ENCODE results near the gene RAB11FIP4. TPM values are rescaled to one million over a fixed set of nuclear protein-coding genes. Genes with fewer than 3 reads are reported as not detected.
"Not testable (repeated sequence)": the region's sequence is repeated elsewhere in the genome, so short reads cannot be mapped to it uniquely, and the experiment has no call there.

Gene RAB11FIP4
- total RNA-seq, 1 donor from 2014 or later = 54.4 TPM

- no peak for DNase-seq
These were observed 42.6 kb downstream of the RAB11FIP4 start for GRCh38 chr17:31433811-31434726.

DNA sequence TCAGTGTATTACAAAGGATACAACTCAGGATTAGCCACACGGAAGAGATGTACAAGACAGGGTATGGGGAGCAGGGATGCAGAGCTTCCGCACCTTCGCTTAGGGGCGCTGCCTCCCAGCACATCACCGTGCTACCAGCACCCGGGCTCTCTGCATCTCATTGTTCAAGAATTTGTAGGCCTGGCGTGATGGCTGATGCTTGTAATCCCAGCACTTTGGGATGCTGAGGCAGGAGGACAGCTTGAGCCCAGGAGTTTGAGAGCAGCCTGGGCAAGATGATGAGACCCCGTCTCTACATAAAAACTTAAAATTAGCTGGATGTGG, 43.2 kb downstream of the RAB11FIP4 start:
- DNase-seq = no peak

- DNase-seq = no peak
These were observed 44.1 kb downstream of the RAB11FIP4 start for GRCh38 chr17:31435581-31435980.

- DNase-seq = no peak
These were observed 46.4 kb downstream of the RAB11FIP4 start for GRCh38 chr17:31437720-31438400.

DNA sequence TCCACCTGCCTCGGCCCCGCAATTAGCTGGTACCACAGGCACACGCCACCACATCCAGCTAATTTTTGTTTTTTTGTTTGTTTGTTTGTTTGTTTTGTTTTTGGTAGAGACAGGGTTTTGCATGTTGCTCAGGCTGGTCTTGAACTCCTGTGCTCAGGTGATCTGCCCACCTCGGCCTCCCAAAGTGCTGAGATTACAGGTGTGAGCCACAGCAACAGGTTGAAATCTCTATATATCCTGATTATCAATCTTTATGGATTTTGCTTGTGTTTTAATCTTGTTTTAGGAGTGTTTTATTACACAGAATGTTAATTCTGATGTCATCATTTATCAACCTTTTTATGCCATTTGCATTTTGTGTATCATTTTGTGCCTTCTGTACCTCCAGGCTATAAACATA, 48.2 kb downstream of the RAB11FIP4 start:
- DNase-seq = no peak

DNA sequence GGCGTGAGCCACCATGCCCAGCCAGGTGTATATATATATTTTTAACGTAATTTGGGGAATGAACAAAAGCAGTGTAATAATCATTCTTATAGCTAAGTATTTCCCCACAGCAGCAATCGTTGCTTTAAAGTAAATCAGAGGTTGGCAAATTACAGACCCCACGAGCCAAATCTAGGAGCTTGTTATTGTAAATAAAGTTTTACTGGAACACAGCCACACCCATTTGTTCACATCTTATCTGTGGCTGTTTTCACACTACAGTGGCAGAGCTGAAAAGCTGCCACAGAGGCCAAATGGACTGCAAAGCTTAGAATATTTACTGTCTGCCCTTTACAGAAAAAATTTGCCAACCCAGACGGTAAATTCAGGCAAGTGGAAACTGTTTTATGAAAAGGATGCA, 50.8 kb downstream of the RAB11FIP4 start:
- no peak for DNase-seq

GRCh38 chr17:31442856-31443255, 51.4 kb downstream of the RAB11FIP4 start:
- DNase-seq = not testable (repeated sequence)

DNA sequence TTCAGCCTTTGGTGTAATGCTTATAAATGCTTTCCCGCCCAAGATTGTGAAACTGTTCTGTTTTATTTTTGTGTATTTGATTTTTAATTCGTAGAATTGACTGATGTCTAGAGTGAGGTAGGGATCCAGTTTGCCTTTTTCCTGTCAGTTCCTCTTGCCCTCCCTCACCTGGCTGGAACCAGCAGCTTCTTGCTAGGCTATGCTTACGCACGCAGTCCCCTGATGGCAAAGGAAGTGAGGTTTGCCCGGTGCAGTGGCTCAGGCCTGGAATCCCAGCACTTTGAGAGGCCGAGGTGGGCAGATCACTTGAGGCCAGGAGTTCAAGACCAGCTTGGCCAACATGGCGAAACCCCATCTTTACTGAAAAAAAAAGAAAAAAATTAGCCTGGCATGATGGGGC, 51.9 kb downstream of the RAB11FIP4 start:
- no peak for DNase-seq

DNA sequence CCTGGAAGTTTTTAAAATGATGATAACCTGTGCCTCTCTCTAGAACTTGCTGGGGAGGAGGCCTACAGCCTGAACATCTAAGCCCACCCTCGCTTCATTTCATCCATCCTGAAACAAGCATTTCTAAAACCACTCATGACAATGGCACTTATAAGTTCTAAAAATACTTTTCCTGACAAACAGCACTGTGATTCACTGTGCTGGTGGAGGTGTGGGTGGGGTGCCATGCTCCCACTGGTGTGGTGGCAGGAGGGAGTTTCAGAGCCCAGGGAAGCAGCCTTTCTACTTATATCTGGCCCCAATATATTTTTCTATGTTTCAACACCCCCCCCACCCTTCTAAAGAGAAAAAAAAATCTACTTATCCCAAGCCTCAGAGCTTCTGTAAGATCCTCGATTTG, 52.6 kb downstream of the RAB11FIP4 start:
- peak; percentile 44 for DNase-seq

DNA sequence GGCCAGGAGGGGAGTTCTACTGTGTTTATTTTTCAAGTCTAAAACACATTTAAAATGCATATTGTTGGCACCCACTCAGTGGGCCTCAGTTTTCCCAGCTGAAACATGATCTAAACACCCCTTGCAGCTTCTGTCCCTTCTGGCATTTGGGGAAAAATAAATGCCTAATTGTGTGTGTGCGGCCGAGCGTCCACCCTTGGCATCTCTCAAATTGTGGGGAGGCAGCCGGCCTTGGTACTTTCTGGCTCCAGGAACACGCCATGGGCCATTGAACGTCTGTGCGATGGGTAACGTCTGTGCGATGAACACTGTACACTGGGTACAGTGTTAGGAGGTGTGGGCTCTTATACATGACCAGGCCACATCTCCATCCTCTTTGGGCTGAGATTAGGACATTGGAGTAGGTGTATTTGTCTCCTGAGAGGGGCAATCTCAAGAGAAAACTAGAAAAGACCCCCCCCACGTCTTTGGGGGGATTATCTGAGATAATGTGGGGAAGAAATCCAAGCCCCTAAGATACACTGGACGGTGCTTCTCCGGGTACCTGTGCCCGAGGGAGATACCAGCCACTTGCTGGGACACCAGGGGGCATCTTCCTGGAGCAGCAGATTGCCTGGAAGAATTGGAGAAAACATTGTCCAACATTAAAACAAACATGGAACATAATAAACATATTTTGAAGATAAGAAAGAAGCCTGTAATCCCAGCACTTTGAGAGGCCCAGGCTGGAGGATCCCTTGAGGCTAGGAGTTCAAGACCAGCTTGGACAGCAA, 54.9 kb downstream of the RAB11FIP4 start:
- no peak for DNase-seq

DNA sequence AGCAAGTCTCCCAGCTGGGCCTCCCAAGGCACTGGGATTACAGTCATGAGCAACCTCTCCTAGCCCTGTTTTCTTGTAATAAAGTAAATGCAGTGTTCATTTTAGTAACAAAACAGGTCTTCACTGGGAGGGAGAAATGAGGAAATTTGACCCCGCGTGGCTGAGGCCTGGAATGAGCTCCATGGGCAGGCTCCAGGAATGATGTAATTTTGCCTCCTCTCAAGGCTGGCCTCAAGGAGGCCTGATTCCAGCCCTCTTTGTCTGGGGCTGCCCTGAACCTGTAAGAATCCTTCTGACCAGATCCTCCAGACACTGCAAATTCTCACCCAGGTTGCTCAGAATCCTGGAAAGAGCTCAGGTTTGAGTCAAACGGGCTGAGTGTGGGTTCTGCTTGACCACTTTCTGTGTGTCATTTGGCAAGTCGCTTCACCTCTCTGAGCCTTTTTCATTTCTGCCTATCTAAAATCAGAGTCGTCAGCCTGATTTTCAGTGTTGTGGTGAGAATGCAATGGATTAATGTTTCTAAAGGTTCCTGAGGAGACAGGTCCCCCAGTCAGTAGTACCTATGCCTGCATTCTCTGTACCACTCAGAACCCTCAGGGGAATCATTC, 57.1 kb downstream of the RAB11FIP4 start:
- no peak for DNase-seq

DNA sequence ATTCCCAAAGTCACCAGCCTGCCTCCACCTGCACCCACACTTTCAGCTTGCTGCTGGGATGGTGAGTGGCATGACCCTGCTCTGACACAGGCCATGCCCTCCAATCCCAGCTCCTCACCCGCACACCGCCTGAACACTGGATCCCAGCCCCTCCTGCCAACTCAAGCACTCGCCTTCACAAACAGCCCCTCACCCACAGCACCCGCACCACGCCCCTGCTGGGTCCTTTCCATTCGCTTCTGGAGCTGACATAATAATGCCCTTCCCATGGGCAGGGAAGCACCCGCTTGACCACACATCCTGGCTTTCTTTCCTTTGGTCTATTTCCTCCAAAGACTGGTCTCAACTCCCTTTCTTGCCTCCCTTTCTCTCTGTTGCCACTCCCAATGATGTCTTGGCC, 57.6 kb downstream of the RAB11FIP4 start:
- no peak for DNase-seq

DNA sequence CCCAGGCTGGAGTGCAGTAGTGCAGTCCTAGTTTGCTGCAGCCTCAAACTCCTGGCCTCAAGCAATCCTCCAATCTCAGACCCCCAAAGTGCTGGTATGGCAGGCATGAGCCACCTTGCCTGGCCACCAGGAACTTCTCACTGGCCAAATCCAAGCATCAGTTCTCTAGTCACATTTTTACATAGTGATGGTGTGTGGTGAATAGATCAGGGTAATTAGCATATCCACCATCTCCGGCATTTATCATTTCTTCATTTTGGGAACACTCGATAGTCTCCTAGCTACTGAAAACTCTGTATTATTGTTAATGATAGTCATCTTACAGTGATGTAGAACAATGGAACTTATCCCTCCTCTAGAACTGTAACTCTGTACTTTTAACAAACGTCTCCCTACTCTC, 58.3 kb downstream of the RAB11FIP4 start:
- DNase-seq = no peak

- no peak for DNase-seq
These were observed 60.6 kb downstream of the RAB11FIP4 start for GRCh38 chr17:31452101-31452500.

DNA sequence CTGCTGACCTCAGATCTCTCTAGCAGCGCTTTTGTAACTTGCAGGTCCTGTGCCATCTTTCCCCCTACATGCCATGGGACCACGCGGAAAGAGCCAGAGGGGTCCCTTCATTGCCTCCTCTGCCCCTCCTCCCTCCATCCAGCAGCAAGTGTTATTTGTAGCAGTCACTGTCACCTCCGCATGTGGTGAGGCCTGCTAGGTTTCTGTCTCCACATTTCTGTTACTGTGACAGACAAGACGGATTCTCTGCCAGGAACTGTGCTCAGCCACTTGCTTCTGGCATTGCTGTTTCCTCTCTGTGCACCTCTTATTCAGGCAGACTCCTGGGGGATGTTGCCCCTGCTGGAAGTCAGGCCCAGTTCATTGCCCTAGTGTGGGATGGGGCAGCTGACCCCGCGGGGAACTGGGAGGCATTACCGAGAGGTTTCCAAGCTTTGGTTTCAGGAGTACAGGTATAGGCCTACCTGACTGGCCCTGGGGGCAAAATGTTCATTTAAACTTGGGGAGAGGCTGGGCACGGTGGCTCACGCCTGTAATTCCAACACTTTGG, 61.2 kb downstream of the RAB11FIP4 start:
- no peak for DNase-seq

- no peak for DNase-seq
These were observed 62.4 kb downstream of the RAB11FIP4 start for GRCh38 chr17:31453896-31454295.

- DNase-seq = no peak
These were observed 65.3 kb downstream of the RAB11FIP4 start for GRCh38 chr17:31456814-31457213.

DNA sequence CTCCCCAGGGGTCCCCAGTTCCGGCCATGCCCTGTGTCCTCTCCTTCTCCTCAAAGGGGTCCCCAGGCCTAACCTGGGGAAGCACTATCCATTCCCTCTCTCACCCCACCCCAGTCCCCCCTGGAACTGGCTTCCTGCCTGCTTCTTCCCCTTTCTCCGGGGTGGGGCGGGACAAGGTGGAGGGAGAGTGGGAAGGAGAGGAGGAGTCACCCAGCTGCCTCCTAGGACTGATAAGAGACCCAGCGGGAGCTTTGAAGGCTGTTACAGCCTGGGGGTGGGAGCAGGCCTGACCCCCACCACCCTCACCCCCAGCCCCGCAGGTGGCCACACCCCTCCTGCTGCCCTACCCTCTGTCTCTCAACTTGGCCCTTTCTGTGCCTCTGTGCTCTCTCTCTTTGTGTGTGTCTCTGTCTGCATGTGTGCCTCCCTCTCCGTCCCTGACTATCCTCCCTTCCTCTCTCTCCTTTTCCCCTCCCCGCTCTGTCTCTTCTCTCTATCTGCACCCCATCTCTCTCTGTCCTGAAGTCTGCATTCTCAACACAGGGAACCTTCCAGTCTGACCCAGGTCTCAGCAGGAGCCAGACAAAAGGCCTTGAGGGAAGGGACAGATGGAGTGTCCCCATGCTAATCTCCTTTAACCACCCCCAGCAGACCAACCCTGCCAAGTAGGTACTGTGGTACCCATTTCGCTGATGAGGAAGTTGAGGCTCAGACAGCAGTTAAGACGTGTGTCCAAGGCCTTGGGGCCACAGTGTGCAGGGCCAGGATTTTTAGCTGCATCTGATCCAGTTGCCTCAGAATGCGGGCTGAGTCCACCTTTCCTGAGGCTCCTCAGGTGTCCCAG, 66.1 kb downstream of the RAB11FIP4 start:
- no peak for DNase-seq

DNA sequence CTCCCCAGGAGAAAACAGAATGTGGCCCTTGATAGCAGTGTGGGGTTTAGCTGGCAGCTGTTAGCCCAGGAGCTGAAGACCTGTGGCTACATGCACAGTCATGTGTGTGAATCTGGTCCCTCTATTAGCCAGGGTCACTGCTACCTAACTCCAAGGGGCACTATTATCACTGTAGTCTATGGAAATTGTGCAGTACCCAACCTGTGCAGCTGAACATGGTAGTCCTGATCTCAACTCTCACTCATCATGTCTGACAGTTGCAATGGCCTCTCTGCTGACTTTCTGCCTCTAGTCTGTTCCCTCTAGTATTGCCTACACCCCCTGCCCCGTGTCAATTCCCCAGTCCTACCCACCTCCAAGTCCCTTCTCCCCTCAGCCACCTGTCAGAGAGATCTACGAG, 67.4 kb downstream of the RAB11FIP4 start:
- no peak for DNase-seq

DNA sequence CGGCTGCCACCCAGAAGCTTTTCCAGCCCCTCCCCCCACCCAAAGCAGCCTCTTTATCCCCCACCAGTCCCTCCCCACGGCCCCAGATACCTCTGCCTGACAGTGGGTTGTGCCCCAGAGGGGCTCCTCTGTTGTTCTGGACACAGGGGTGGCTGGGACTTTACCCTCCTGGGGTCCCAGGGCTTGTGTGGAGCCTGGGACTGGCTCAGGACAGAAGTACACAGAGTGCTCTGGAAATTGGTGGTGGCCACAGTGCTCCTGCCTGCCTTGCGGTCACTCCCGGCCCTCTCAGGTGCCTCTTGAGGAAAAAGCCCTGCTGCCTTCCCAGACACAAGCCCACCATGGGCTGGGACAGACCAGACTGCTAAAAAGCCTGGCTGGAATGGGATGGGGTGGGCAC, 68.2 kb downstream of the RAB11FIP4 start:
- no peak for DNase-seq

GRCh38 chr17:31460226-31460721, 68.8 kb downstream of the RAB11FIP4 start:
- DNase-seq = no peak

Data from occipital lobe (tissue), 2 donors.